Astrocyte (in vitro differentiated cells and primary cell): ENCODE data around the gene JADE1. TPM values are rescaled to one million over a fixed set of nuclear protein-coding genes. Genes with fewer than 3 reads are reported as not detected.

ENCODE experiments used
- DNase-seq: peaks from one replicate; pipeline ENCODE4 v3.0.0-alpha.2; 2010; ENCODE audit warnings: low read depth
- FAIRE-seq: peaks from 2 replicates; lab custom pipeline; 2011; peaks lifted over from hg19 to GRCh38; lab: Jason Lieb, UNC
- H2AFZ ChIP-seq: 2 replicates; pipeline ENCODE4 v1.6.0; 2012; ENCODE audit warnings: low read depth, low read length, inconsistent platforms
- H3K27ac ChIP-seq: 2 replicates; pipeline ENCODE4 v1.5.1; 2011; ENCODE audit warnings: low read depth, low read length, inconsistent platforms
- H3K27me3 ChIP-seq: 2 replicates; pipeline ENCODE4 v1.6.0; 2011; ENCODE audit warnings: low read length, inconsistent platforms; ENCODE audit not compliant: insufficient read depth
- H3K36me3 ChIP-seq: 2 replicates; pipeline ENCODE4 v1.5.1; 2011; ENCODE audit warnings: low read length, inconsistent platforms; ENCODE audit not compliant: insufficient read depth
- H3K4me1 ChIP-seq: 2 replicates; pipeline ENCODE4 v1.5.1; 2011; ENCODE audit warnings: low read length, inconsistent platforms; ENCODE audit not compliant: insufficient read depth
- H3K4me2 ChIP-seq: 2 replicates; pipeline ENCODE4 v1.6.0; 2012; ENCODE audit warnings: low read length, inconsistent platforms
- H3K4me3 ChIP-seq: 2 replicates; pipeline ENCODE4 v1.5.1; 2011; ENCODE audit warnings: low read depth, mild to moderate bottlenecking, low read length, inconsistent platforms; ENCODE audit not compliant: insufficient read depth
- H3K79me2 ChIP-seq: 2 replicates; pipeline ENCODE4 v1.6.0; 2012; ENCODE audit warnings: mild to moderate bottlenecking, low read length, inconsistent platforms; ENCODE audit not compliant: insufficient read depth
- H3K9ac ChIP-seq: 2 replicates; pipeline ENCODE4 v1.6.0; 2012; ENCODE audit warnings: mild to moderate bottlenecking, low read length, inconsistent platforms
- H3K9me3 ChIP-seq: 2 replicates; pipeline ENCODE4 v1.5.1; 2012; ENCODE audit warnings: low read depth, mild to moderate bottlenecking, low read length, inconsistent platforms; ENCODE audit not compliant: insufficient read depth
- H4K20me1 ChIP-seq: 2 replicates; pipeline ENCODE4 v1.6.0; 2012; ENCODE audit warnings: low read length, inconsistent platforms; ENCODE audit not compliant: insufficient read depth
- H3K27ac Mint-ChIP-seq: one replicate; pipeline ENCODE4 v1.8.0; 2021; ENCODE audit warnings: mild to moderate bottlenecking, mixed read lengths; ENCODE audit not compliant: unreplicated experiment
- H3K27me3 Mint-ChIP-seq: one replicate; pipeline ENCODE4 v1.8.0; 2021; ENCODE audit warnings: low read depth, mixed read lengths; ENCODE audit not compliant: unreplicated experiment
- H3K36me3 Mint-ChIP-seq: one replicate; pipeline ENCODE4 v1.8.0; 2021; ENCODE audit warnings: low read depth, mixed read lengths; ENCODE audit not compliant: unreplicated experiment
- H3K4me1 Mint-ChIP-seq: one replicate; pipeline ENCODE4 v1.8.0; 2021; ENCODE audit warnings: low read depth, mixed read lengths; ENCODE audit not compliant: unreplicated experiment
- H3K4me3 Mint-ChIP-seq: one replicate; pipeline ENCODE4 v1.8.0; 2021; ENCODE audit warnings: mild to moderate bottlenecking, moderate library complexity, mixed read lengths; ENCODE audit not compliant: unreplicated experiment
- H3K9me3 Mint-ChIP-seq: one replicate; pipeline ENCODE4 v1.8.0; 2021; ENCODE audit warnings: mild to moderate bottlenecking, mixed read lengths; ENCODE audit not compliant: unreplicated experiment
- EZH2 ChIP-seq: IDR thresholded peaks from 2 replicates; pipeline ENCODE4 v1.6.1; 2012; ENCODE audit warnings: mild to moderate bottlenecking, low read length, inconsistent platforms; ENCODE audit not compliant: insufficient read depth
- total RNA-seq: library from RNA; stranded (reverse); gene quantifications from 2 replicates; pipeline ENCODE4 v1.2.1, GENCODE V29; 2021
- TF ChIP-seq, protein P1 (sequence below): IDR thresholded peaks from 2 replicates; pipeline ENCODE4 v1.5.1; 2011; ENCODE audit warnings: low read depth, mild to moderate bottlenecking, inconsistent platforms, low read length, moderate library complexity; ENCODE audit not compliant: insufficient read depth

Gene JADE1
- total RNA-seq, 1 donor from 2014 or later = 88.3 TPM

GRCh38 chr4:128820671-128821070 is 11.2 kb downstream of the JADE1 start:
- no peaks in the 10 kb centered on the region for H3K36me3 ChIP-seq
- H3K4me2 ChIP-seq = no peak overlapping the region
- no peaks in the 10 kb centered on the region for H3K27me3 Mint-ChIP-seq
- H3K79me2 ChIP-seq = peaks cover 87% of the 10 kb centered on the region
- H3K27ac Mint-ChIP-seq = no peak overlapping the region
- no peak overlapping the region for H2AFZ ChIP-seq
- FAIRE-seq (no peak), DNase-seq (no peak)
- H3K9ac ChIP-seq = no peak overlapping the region
- no peak overlapping the region for H3K4me3 Mint-ChIP-seq
- H3K4me1 Mint-ChIP-seq = peaks cover 59% of the 10 kb centered on the region
- no peaks in the 10 kb centered on the region for H3K27me3 ChIP-seq
- H3K9me3 ChIP-seq = no peaks in the 10 kb centered on the region
- H3K4me1 ChIP-seq = peaks cover 28% of the 10 kb centered on the region
- H3K27ac ChIP-seq = no peak overlapping the region
- peaks cover 16% of the 10 kb centered on the region for H3K36me3 Mint-ChIP-seq
- H3K9me3 Mint-ChIP-seq = no peaks in the 10 kb centered on the region
- TF ChIP-seq EZH2 = no peak
- TF ChIP-seq, protein P1, sequence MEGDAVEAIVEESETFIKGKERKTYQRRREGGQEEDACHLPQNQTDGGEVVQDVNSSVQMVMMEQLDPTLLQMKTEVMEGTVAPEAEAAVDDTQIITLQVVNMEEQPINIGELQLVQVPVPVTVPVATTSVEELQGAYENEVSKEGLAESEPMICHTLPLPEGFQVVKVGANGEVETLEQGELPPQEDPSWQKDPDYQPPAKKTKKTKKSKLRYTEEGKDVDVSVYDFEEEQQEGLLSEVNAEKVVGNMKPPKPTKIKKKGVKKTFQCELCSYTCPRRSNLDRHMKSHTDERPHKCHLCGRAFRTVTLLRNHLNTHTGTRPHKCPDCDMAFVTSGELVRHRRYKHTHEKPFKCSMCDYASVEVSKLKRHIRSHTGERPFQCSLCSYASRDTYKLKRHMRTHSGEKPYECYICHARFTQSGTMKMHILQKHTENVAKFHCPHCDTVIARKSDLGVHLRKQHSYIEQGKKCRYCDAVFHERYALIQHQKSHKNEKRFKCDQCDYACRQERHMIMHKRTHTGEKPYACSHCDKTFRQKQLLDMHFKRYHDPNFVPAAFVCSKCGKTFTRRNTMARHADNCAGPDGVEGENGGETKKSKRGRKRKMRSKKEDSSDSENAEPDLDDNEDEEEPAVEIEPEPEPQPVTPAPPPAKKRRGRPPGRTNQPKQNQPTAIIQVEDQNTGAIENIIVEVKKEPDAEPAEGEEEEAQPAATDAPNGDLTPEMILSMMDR = no peak
- H4K20me1 ChIP-seq = peaks cover 22% of the 10 kb centered on the region
- H3K4me3 ChIP-seq = no peak overlapping the region

DNA sequence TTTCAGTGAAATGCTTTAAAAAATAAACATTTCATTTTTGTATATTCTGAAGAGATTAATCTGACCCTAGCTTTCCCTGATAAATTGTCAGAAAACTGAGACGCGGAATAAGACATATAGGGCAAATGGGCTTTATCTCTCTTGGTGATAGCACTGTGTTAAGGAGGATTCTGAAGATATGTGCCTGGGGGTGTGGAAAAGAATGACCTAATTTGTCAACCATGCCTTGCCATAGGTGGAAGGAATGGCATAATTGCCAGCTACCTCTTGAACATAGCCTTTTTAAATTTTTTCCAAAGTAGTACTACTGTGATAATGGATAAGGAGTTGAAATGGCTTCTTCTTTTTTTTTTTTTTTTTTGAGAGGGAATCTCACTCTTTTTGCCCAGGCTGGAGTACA is 11.7 kb downstream of the JADE1 start:
- Histone ChIP-seq H3K4me1 (peaks cover 32% of the 10 kb centered on the region), H3K79me2 (peaks cover 87% of the 10 kb centered on the region), H3K36me3 (no peaks in the 10 kb centered on the region), H3K27me3 (no peaks in the 10 kb centered on the region), H4K20me1 (peaks cover 25% of the 10 kb centered on the region), H3K9me3 (no peaks in the 10 kb centered on the region), H3K9ac (no peak overlapping the region), H3K27ac (no peak overlapping the region), H2AFZ (no peak overlapping the region), H3K4me3 (no peak overlapping the region), H3K4me2 (no peak overlapping the region)
- Mint-ChIP-seq H3K27ac (no peak overlapping the region), H3K4me3 (no peak overlapping the region), H3K36me3 (peaks cover 16% of the 10 kb centered on the region), H3K27me3 (no peaks in the 10 kb centered on the region), H3K9me3 (no peaks in the 10 kb centered on the region), H3K4me1 (peaks cover 61% of the 10 kb centered on the region)
- FAIRE-seq (no peak), DNase-seq (no peak)
- no peak for TF ChIP-seq EZH2
- TF ChIP-seq, protein P1 = no peak

- Histone ChIP-seq H3K4me3 (no peak overlapping the region), H3K4me2 (peak overlapping the region; percentile 57), H3K36me3 (no peaks in the 10 kb centered on the region), H3K4me1 (peaks cover 32% of the 10 kb centered on the region), H2AFZ (no peak overlapping the region), H3K27ac (peak overlapping the region; percentile 85), H3K9ac (peak overlapping the region; percentile 55), H3K79me2 (peaks cover 87% of the 10 kb centered on the region), H3K9me3 (no peaks in the 10 kb centered on the region), H4K20me1 (peaks cover 31% of the 10 kb centered on the region), H3K27me3 (no peaks in the 10 kb centered on the region)
- Mint-ChIP-seq H3K27me3 (no peaks in the 10 kb centered on the region), H3K36me3 (peaks cover 18% of the 10 kb centered on the region), H3K4me3 (no peak overlapping the region), H3K4me1 (peaks cover 70% of the 10 kb centered on the region), H3K9me3 (no peaks in the 10 kb centered on the region), H3K27ac (peak overlapping the region; percentile 88)
- TF ChIP-seq, protein P1 = no peak
- no peak for TF ChIP-seq EZH2
- peak; percentile 5 for FAIRE-seq
- DNase-seq = peak; percentile 96
Measured at GRCh38 chr4:128823025-128823661, 13.6 kb downstream of the JADE1 start.
